Inferior parietal cortex (tissue), 1 donor: ENCODE measurements around the gene LRP1.
A peak's percentile ranks its signal among the peaks of the same experiment; 100 is the strongest.
"Not testable (repeated sequence)": the region's sequence is repeated elsewhere in the genome, so short reads cannot be mapped to it uniquely, and the experiment has no call there.

ENCODE experiments used
- DNase-seq: peaks from one replicate; pipeline ENCODE4 v3.0.0-alpha.2; 2016; ENCODE audit errors: extremely low spot score

LRP1 gene

GRCh38 chr12:57111031-57111734 is 17.1 kb upstream of the LRP1 start, which contains the start of gene STAT6:
Gene STAT6, minus strand, starts transcription at chr12:57111362. Its CDS starts 3,084 bp downstream, at chr12:57108278.
- no peak for DNase-seq

- DNase-seq: no peak
These were observed 15.6 kb upstream of the LRP1 start for GRCh38 chr12:57112492-57113294.

- DNase-seq: no peak
These were observed 11.6 kb upstream of the LRP1 start for GRCh38 chr12:57116580-57117281.

- DNase-seq: no peak
These were observed 9.5 kb upstream of the LRP1 start for GRCh38 chr12:57118711-57119271.

GRCh38 chr12:57119294-57120085 is 8.8 kb upstream of the LRP1 start:
- no peak for DNase-seq

- DNase-seq: not testable (repeated sequence)
These were observed 7.6 kb upstream of the LRP1 start for GRCh38 chr12:57120718-57121117.

GRCh38 chr12:57123813-57124212 is 4.5 kb upstream of the LRP1 start:
- no peak for DNase-seq

- peak; percentile 94 for DNase-seq
These were observed 3.9 kb upstream of the LRP1 start for GRCh38 chr12:57124261-57124877.

- DNase-seq: no peak
These were observed 2.2 kb upstream of the LRP1 start for GRCh38 chr12:57126061-57126460.

GRCh38 chr12:57126561-57126960 is 1.7 kb upstream of the LRP1 start:
- no peak for DNase-seq

GRCh38 chr12:57127101-57127725 is 1.1 kb upstream of the LRP1 start:
- no peak for DNase-seq

- DNase-seq: no peak
These were observed 400 bp downstream of the LRP1 start for GRCh38 chr12:57128519-57129247.

- DNase-seq: no peak
These were observed 1.1 kb downstream of the LRP1 start for GRCh38 chr12:57129321-57129842.

- DNase-seq: no peak
These were observed 1.6 kb downstream of the LRP1 start for GRCh38 chr12:57129889-57130288.

- DNase-seq: no peak
These were observed 2.7 kb downstream of the LRP1 start for GRCh38 chr12:57130941-57131340.

- DNase-seq: no peak
These were observed 3.8 kb downstream of the LRP1 start for GRCh38 chr12:57131896-57132744.

GRCh38 chr12:57133013-57133569 is 4.8 kb downstream of the LRP1 start:
- no peak for DNase-seq

GRCh38 chr12:57133916-57134315 is 5.6 kb downstream of the LRP1 start:
- no peak for DNase-seq
